ENCODE data around the gene CFAP45.

GRCh38 chr1:159851407-159851806 is 48.6 kb downstream of the CFAP45 start:
- TF ChIP-seq CTCF (IDR thresholded peaks at IDR 0.05) = no peak
- no peak for TF ChIP-seq POLR2A (IDR thresholded peaks at IDR 0.05)
- TF ChIP-seq EP300 (IDR thresholded peaks at IDR 0.05; ENCODE audit: low read depth) = no peak
